C4-2B (cell line): ENCODE measurements around the gene EML3.

Experiments used
- CTCF ChIP-seq: fragments of 450-650 bp; conservative IDR thresholded peaks from 2 replicates; pipeline ENCODE4 v1.5.1; 2017; ENCODE audit warnings: mild to moderate bottlenecking
- ZFX ChIP-seq: fragments of 450-650 bp; IDR thresholded peaks from 2 replicates; pipeline ENCODE4 v1.6.1; 2017

DNA sequence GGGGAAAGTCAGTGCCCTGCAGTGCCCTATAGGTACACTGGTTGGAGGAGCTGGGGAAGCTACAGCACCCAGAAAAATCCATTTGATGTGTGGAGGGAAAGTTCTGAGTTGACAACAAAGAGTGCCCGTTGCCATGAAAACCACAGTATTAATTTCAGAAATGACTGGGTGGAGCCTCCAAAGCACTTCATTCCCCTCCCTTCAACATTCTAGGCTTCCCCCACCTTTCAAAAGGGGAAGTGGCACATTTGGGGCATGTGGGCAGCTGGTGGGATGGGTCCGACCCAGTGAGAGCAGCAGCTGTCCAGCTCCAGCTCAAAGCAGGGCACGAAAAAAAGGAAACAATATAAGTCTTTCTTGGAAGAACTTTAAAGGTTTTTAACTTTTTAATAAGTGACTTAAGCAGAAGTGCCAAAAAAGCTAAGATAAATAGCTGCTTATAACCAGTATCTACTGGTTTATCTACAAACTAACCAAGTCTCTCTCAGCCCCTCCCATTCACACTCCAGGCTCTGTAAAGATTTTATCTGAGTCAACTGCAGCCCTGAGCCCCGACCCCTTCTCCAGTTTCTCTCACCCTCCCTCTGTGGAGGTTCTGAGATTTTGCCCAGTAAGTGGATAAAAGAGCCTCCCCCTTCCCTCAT lies 57.0 kb downstream of the EML3 start:
- TF ChIP-seq CTCF (no peak), ZFX (no peak)
